Cerebellar cortex (tissue), 1 donor: ENCODE measurements around the gene PPP2R2C.

Experiments used
- DNase-seq: peaks from one replicate; pipeline ENCODE4 v3.0.0-alpha.2; 2015; ENCODE audit warnings: low spot score

The PPP2R2C gene

GRCh38 chr4:6345096-6345830 is 127.2 kb downstream of the PPP2R2C start:
- DNase-seq, result no peak

- DNase-seq, result peak; percentile 38
Observed at GRCh38 chr4:6343939-6344408, 128.4 kb downstream of the PPP2R2C start.

- peak; percentile 88 for DNase-seq
Observed at GRCh38 chr4:6342530-6343293, 129.7 kb downstream of the PPP2R2C start.

GRCh38 chr4:6341696-6342095 is 130.7 kb downstream of the PPP2R2C start:
- DNase-seq, result no peak

- DNase-seq, result no peak
Observed at GRCh38 chr4:6340446-6341015, 131.9 kb downstream of the PPP2R2C start.

GRCh38 chr4:6339818-6340445 is 132.5 kb downstream of the PPP2R2C start:
- no peak for DNase-seq

- DNase-seq, result no peak
Observed at GRCh38 chr4:6338951-6339817, 133.2 kb downstream of the PPP2R2C start.

GRCh38 chr4:6338175-6338950 is 134.1 kb downstream of the PPP2R2C start:
- no peak for DNase-seq

- no peak for DNase-seq
Observed at GRCh38 chr4:6337331-6337935, 135.0 kb downstream of the PPP2R2C start.

GRCh38 chr4:6336166-6336565 is 136.2 kb downstream of the PPP2R2C start:
- no peak for DNase-seq

GRCh38 chr4:6335040-6335590 is 137.3 kb downstream of the PPP2R2C start:
- DNase-seq, result no peak

GRCh38 chr4:6334203-6334887 is 138.1 kb downstream of the PPP2R2C start:
- no peak for DNase-seq

- DNase-seq, result no peak
Observed at GRCh38 chr4:6333301-6334202, 138.9 kb downstream of the PPP2R2C start.

- DNase-seq, result no peak
Observed at GRCh38 chr4:6332669-6333050, 139.8 kb downstream of the PPP2R2C start.

- DNase-seq, result peak; percentile 38
Observed at GRCh38 chr4:6332042-6332668, 140.3 kb downstream of the PPP2R2C start.

GRCh38 chr4:6331468-6331867 is 140.9 kb downstream of the PPP2R2C start:
- no peak for DNase-seq

- no peak for DNase-seq
Observed at GRCh38 chr4:6331018-6331417, 141.4 kb downstream of the PPP2R2C start.

- DNase-seq, result no peak
Observed at GRCh38 chr4:6330384-6330767, 142.0 kb downstream of the PPP2R2C start.
